ENCODE measurements around the gene SRXN1. TPM values are rescaled to one million over a fixed set of nuclear protein-coding genes. Genes with fewer than 3 reads are reported as not detected.
"Not testable (repeated sequence)": the region's sequence is repeated elsewhere in the genome, so short reads cannot be mapped to it uniquely, and the experiment has no call there.

SRXN1 gene
- total RNA-seq, result 15.4 TPM

- ATAC-seq (peak; percentile 95), DNase-seq (ENCODE audit: low spot score) (peak; percentile 92)
- intact Hi-C loops (cut with DNase I), result no loop called here
Measured at GRCh38 chr20:653110-653589, at the start of gene SRXN1. Gene SRXN1 (minus strand): TSS chr20:653200. CDS start chr20:653185, 15 bp downstream.

- peak; percentile 15 for DNase-seq (ENCODE audit: low spot score)
- intact Hi-C loops (cut with DNase I), result no loop called here
- ATAC-seq, result no peak
Measured at GRCh38 chr20:701401-702129, 48.6 kb upstream of the SRXN1 start.

- ATAC-seq (peak; percentile 36), DNase-seq (ENCODE audit: low spot score) (peak; percentile 38)
- intact Hi-C loops (cut with DNase I), result no loop called here
Measured at GRCh38 chr20:699811-700338, 46.9 kb upstream of the SRXN1 start.

GRCh38 chr20:699342-699741, 46.3 kb upstream of the SRXN1 start:
- intact Hi-C loops (cut with DNase I), result no loop called here
- DNase-seq (ENCODE audit: low spot score) (peak; percentile 6), ATAC-seq (no peak)

- DNase-seq (ENCODE audit: low spot score) (peak; percentile 8), ATAC-seq (no peak)
- intact Hi-C loops (cut with DNase I), result no loop called here
Measured at GRCh38 chr20:698276-698675, 45.3 kb upstream of the SRXN1 start.

- intact Hi-C loops (cut with DNase I), result no loop called here
- no peak for ATAC-seq
- DNase-seq (ENCODE audit: low spot score), result peak; percentile 13
Measured at GRCh38 chr20:697826-698225, 44.8 kb upstream of the SRXN1 start.

- intact Hi-C loops (cut with DNase I), result no loop called here
- no peak for ATAC-seq
- peak; percentile 4 for DNase-seq (ENCODE audit: low spot score)
Measured at GRCh38 chr20:695165-695866, 42.3 kb upstream of the SRXN1 start.

GRCh38 chr20:694496-694895, 41.5 kb upstream of the SRXN1 start:
- DNase-seq (ENCODE audit: low spot score) (peak; percentile 25), ATAC-seq (no peak)
- intact Hi-C loops (cut with DNase I), result no loop called here

GRCh38 chr20:693786-694185, 40.8 kb upstream of the SRXN1 start:
- peak; percentile 28 for DNase-seq (ENCODE audit: low spot score)
- ATAC-seq; intact Hi-C loops (cut with DNase I): not testable (repeated sequence)

GRCh38 chr20:692044-692443, 39.0 kb upstream of the SRXN1 start:
- intact Hi-C loops (cut with DNase I), result no loop called here
- ATAC-seq (no peak), DNase-seq (ENCODE audit: low spot score) (no peak)

GRCh38 chr20:689947-690346, 36.9 kb upstream of the SRXN1 start:
- intact Hi-C loops (cut with DNase I), result no loop called here
- ATAC-seq (no peak), DNase-seq (ENCODE audit: low spot score) (no peak)

- ATAC-seq, result no peak
- intact Hi-C loops (cut with DNase I), result no loop called here
- no peak for DNase-seq (ENCODE audit: low spot score)
Measured at GRCh38 chr20:689348-689747, 36.3 kb upstream of the SRXN1 start.

GRCh38 chr20:688809-689212, 35.8 kb upstream of the SRXN1 start:
- DNase-seq (ENCODE audit: low spot score) (no peak), ATAC-seq (no peak)
- intact Hi-C loops (cut with DNase I), result no loop called here

GRCh38 chr20:687468-688203, 34.6 kb upstream of the SRXN1 start:
- ATAC-seq, result no peak
- intact Hi-C loops (cut with DNase I), result loop anchor here (2.0 kb wide), 1 partner anchor 65 kb away; no protein-coding TSS in a partner anchor

GRCh38 chr20:684676-685319, 31.8 kb upstream of the SRXN1 start:
- intact Hi-C loops (cut with DNase I), result no loop called here
- DNase-seq (ENCODE audit: low spot score), result no peak
- ATAC-seq, result no peak

More at GRCh38 chr20:687468-688203, 34.6 kb upstream of the SRXN1 start:
- DNase-seq (ENCODE audit: low spot score), result no peak

- intact Hi-C loops (cut with DNase I), result no loop called here
- ATAC-seq (no peak), DNase-seq (ENCODE audit: low spot score) (no peak)
Measured at GRCh38 chr20:682123-682522, 29.1 kb upstream of the SRXN1 start.

GRCh38 chr20:680638-681187, 27.7 kb upstream of the SRXN1 start:
- no peak for ATAC-seq
- DNase-seq (ENCODE audit: low spot score), result no peak
- intact Hi-C loops (cut with DNase I), result no loop called here

- no peak for ATAC-seq
- intact Hi-C loops (cut with DNase I), result no loop called here
- no peak for DNase-seq (ENCODE audit: low spot score)
Measured at GRCh38 chr20:677957-678356, 25.0 kb upstream of the SRXN1 start.

- intact Hi-C loops (cut with DNase I), result no loop called here
- ATAC-seq, result no peak
Measured at GRCh38 chr20:676967-677366, 24.0 kb upstream of the SRXN1 start.

More at GRCh38 chr20:676967-677366, 24.0 kb upstream of the SRXN1 start:
- no peak for DNase-seq (ENCODE audit: low spot score)
